ENCODE data around the gene PATZ1.

The PATZ1 gene

GRCh38 chr22:31290494-31291471 is 55.4 kb downstream of the PATZ1 start:
- intact Hi-C loops (cut with DNase I), result loop anchor here (2.0 to 5.0 kb wide), 2 partner anchors 56 to 107 kb away; partner anchors contain the start of genes DRG1 and PATZ1
- DNase-seq, result peak; percentile 93 to 98 (median 95)

- intact Hi-C loops (cut with DNase I), result no loop called here
These were observed 56.8 kb downstream of the PATZ1 start for GRCh38 chr22:31289344-31289743.

GRCh38 chr22:31288496-31289240 is 57.5 kb downstream of the PATZ1 start:
- no peak for DNase-seq
- intact Hi-C loops (cut with DNase I), result no loop called here

More at GRCh38 chr22:31289344-31289743, 56.8 kb downstream of the PATZ1 start:
- DNase-seq, result no peak

GRCh38 chr22:31287818-31288495 is 58.2 kb downstream of the PATZ1 start:
- intact Hi-C loops (cut with DNase I), result no loop called here
- DNase-seq, result no peak

- intact Hi-C loops (cut with DNase I), result no loop called here
- DNase-seq, result peak in 1 of 42 donors; percentile 33
These were observed 59.5 kb downstream of the PATZ1 start for GRCh38 chr22:31286360-31287255.

- no peak for DNase-seq
- intact Hi-C loops (cut with DNase I), result no loop called here
These were observed 61.6 kb downstream of the PATZ1 start for GRCh38 chr22:31284281-31285155.

GRCh38 chr22:31282748-31283468 is 63.2 kb downstream of the PATZ1 start:
- intact Hi-C loops (cut with DNase I), result no loop called here
- no peak for DNase-seq

- intact Hi-C loops (cut with DNase I), result no loop called here
- no peak for DNase-seq
These were observed 64.4 kb downstream of the PATZ1 start for GRCh38 chr22:31281733-31282132.

- DNase-seq, result no peak
- intact Hi-C loops (cut with DNase I), result no loop called here
These were observed 66.2 kb downstream of the PATZ1 start for GRCh38 chr22:31279821-31280505.

- intact Hi-C loops (cut with DNase I), result no loop called here
- no peak for DNase-seq
These were observed 66.8 kb downstream of the PATZ1 start for GRCh38 chr22:31279327-31279669.

- no peak for DNase-seq
- intact Hi-C loops (cut with DNase I), result no loop called here
These were observed 67.4 kb downstream of the PATZ1 start for GRCh38 chr22:31278626-31279326.

GRCh38 chr22:31278151-31278621 is 68.0 kb downstream of the PATZ1 start:
- intact Hi-C loops (cut with DNase I), result no loop called here
- DNase-seq, result no peak

GRCh38 chr22:31277741-31278140 is 68.4 kb downstream of the PATZ1 start:
- no peak for DNase-seq
- intact Hi-C loops (cut with DNase I), result no loop called here

GRCh38 chr22:31276426-31277167 is 69.5 kb downstream of the PATZ1 start:
- intact Hi-C loops (cut with DNase I), result no loop called here
- no peak for DNase-seq

Data from head of caudate nucleus (tissue), 42 donors.